GOT3 (cell line): ENCODE data around the gene WNT7A.

Experiments
- DNase-seq: peaks from one replicate; lab custom pipeline; 2025; ENCODE audit warnings: mixed read lengths; lab: John Stamatoyannopoulos, UW

WNT7A gene

GRCh38 chr3:13827699-13828098, 52.2 kb downstream of the WNT7A start:
- no peak for DNase-seq

GRCh38 chr3:13827256-13827655, 52.6 kb downstream of the WNT7A start:
- no peak for DNase-seq

DNA sequence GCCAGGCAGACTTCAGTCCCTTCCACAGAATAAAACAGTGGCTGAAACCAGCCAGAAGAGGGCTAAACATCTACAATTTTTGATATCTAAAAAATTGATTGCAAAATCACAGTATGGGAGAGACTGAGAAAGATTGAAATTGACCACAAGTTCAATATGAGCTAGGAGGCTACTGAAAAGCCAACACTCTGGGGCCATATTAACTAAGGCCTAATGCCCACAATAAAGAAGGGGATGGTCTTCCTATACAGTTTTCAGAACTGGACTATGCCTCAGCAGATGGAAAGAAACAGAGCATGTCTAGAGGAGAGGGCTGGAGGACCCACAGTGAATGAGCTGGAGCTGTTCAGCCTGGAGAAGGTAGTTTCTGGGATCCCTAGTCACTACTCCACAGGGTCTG, 53.2 kb downstream of the WNT7A start:
- no peak for DNase-seq

DNA sequence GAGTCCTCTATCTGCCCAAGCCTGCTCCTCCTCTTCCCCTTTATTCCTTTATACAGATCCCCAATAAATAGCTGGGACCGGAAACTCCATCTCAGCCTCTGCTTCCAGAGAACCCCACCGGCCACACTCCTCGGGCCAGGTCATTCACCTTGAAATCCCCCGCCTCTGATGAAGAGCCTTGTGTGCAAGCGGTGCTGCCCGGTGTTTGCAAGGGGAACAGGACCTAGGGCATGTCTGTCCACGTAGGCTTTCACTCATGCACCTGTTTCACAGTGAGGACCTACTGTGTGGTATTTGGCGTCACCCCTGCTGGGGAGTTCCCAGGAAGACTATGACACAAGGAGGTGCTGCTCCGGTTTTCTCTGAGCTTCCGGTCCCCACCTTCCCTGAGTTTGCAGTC, 54.0 kb downstream of the WNT7A start:
- no peak for DNase-seq

DNA sequence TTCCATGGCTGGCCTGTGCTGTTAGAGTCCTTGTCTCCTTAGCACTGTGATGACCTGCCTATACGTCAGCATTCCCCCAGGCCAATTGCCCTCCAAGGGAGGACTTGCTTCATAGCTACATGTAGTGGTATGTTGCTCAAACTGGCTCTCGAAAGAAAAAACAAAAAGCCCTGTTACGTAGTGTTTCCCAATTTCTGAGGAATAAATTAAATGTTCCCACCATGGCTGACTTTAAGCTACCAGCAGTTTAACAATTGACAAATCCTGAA, 54.6 kb downstream of the WNT7A start:
- DNase-seq, result no peak

- DNase-seq, result no peak
Measured at GRCh38 chr3:13824521-13825310, 55.2 kb downstream of the WNT7A start.

DNA sequence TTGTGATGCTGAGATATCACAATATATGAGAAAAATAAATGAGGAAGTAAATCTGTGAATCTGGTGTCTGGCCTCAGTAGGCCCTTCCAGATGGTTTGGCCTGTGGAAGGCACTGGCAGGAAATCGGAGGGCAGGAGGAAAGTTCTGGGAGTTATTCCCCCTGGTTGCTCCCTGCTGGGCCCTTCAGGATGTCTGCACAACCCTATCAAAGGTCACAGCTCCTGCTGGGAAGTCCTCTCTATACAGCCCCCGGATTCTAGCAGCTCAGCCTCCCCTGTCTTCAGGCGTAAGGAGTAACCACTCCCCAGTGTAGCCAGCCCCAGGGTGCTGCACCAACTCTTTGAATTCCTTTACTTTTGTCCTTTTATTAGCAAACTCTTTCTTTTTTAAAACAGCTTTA, 56.2 kb downstream of the WNT7A start:
- DNase-seq, result no peak

GRCh38 chr3:13822871-13823585, 56.8 kb downstream of the WNT7A start:
- no peak for DNase-seq

DNA sequence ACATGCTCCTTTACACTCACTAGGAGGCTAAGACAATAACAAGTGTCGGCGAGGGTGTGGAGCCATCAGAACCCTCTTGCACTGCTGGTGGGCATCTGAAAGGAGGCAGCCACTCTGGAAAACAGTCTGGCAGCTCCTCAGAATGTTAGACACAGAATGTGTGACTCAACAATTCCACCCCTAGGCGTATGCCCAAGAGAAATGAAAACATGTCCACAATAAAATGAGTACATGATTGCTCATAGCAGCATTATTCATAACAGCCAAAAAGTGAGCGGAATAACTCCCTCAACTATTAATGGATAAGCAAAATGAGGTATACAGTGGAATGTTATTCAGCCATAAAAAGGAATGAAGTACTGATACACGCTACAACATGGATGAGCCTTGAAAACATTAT, 57.8 kb downstream of the WNT7A start:
- no peak for DNase-seq

GRCh38 chr3:13821126-13821525, 58.7 kb downstream of the WNT7A start:
- DNase-seq, result no peak

DNA sequence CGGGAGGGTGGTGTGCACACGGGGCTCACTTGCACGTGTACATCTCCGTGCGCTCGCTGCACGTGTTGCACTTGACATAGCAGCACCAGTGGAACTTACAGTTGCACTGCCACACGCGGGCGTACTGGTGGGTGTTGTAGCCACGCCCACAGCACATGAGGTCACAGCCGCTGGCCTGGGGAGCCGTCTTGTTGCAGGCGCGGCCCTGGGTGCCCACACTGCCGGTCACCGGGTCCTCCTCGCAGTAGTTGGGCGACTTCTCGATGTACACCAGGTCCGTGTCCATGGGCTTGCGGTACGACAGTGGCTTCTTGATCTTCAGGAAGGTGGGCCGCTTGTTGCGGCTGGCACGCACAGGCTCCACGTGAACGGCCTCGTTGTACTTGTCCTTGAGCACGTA, 61.0 kb downstream of the WNT7A start:
- DNase-seq, result no peak

DNA sequence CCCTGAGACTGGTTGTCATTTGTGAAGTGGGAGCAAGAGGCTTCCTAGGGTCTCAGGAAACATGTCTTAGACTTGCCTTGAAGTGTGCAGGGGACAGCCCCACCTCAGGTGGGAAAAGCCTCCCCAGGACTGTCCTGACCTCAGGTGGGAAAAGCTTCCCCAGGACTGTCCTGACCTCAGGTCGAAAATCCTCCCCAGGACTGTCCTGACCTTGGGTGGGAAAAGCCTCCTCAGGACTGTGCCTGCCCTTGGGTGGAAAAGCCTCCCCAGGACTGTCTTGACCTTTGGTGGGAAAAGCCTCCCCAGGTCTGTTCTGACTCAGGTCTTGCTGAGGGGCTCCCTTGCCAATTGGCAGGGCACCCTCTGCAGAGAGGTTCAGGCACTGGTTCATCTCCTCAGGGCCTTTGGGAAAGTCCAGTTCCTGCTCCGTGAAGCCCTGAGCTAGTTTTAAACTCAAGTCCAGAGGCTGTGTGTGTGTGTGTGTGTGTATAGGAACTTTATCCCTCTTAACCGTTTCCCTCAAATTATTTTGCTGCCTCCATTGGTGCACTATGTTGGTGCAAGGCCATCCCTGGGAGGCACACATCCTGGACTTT, 64.7 kb downstream of the WNT7A start:
- no peak for DNase-seq

DNA sequence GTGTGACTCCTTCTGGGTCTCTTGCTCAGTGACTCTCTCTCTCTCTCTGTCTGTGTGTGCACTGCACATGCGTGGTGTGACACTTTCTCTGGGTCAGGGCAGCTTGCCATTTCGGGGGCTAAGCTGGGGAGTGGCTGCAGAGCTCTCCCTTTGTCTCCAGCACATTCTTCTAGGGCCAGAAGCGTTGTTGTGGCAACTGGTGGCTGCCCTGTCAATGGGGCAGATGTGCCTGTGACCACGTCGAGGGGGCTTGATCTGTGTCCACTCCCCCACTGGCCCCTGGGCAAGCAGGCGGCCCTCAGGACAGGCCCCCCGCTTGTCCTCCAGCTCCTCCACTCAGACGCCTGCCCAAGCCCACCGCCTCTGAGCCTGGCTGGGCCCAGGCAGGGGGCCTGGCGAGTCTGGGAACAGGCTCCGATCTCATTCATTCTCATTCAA, 67.8 kb downstream of the WNT7A start:
- DNase-seq, result no peak

DNA sequence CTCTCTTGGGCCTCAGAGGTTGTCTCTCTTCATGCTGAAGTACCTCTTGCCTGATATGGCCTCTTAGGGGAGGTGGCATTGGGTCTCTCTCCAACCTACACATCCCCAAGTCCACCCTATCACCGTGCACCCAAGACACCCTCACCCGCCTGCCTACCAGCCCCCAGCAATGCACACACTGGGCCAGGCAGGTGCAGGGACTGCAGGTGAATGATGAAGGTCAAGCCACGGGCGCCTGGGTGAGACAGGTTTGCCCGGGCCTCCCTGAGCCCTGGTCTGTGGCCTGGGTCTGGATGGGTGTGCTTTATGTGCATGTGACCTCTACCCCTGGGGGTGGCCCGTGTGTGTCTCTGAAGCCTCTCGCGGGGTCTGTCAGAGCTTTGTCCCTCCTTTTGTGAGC, 68.3 kb downstream of the WNT7A start:
- no peak for DNase-seq

DNA sequence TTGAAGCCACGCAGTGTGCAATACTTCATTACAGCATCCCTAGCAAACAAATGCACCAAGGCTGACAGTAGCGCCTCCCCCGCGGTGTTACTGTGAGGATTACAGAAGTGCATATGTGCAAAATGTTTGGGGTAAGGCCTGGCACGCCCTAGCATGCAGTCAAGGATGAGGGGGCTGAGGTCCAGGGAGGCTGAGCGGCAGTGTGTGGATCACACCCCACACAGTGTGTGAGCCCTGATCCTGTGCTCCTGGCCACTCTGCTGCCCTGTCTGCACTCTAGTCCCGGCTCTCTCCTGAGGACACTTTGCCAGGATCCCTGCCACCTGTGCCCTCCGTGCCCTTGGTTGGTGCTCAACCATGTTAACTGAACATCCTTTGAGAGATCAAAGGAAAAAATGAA, 71.3 kb downstream of the WNT7A start:
- no peak for DNase-seq

GRCh38 chr3:13801361-13802204, 78.3 kb downstream of the WNT7A start:
- no peak for DNase-seq

DNA sequence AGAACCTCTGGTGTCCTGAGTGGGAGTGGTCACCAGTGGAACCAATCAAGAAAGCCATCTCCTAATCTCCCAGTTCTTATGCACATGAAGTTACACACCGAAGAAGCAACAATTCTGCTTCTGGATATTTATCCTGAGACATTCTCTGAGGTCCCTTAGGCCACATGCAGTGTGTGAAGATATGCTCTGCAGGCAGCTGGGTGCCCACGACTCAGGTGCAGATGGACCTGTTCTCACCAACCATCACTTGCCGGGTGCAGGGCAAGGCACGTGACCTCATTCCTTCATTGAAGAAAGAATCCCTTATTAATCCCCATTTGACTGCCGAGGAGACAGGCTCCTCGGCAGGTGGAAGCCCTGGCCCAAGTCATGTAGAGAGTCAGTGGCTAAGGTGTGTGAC, 79.8 kb downstream of the WNT7A start:
- no peak for DNase-seq

- DNase-seq, result no peak
Measured at GRCh38 chr3:13798401-13798800, 81.5 kb downstream of the WNT7A start.

GRCh38 chr3:13796701-13797460, 83.0 kb downstream of the WNT7A start:
- no peak for DNase-seq

DNA sequence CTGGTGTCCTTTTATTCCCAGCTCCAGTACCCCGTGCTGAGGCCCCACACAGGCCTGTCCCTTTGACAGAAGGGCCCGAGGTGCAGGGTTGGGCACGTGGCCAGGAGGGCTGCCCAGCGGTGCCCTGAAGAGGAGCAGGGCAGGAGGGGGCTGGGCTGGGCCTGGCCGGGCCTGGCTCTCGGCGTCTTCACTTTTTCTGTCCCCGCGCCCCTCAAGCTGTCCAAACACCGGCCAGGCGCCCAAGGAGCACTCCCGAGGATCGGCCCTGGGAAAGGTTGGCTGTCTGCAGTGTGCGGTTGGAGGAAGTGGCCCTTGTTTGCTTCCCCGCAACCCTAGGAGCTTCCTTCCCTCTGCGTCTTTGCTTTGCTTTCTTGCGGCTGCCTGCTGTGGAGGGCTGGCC, 84.1 kb downstream of the WNT7A start:
- no peak for DNase-seq

DNA sequence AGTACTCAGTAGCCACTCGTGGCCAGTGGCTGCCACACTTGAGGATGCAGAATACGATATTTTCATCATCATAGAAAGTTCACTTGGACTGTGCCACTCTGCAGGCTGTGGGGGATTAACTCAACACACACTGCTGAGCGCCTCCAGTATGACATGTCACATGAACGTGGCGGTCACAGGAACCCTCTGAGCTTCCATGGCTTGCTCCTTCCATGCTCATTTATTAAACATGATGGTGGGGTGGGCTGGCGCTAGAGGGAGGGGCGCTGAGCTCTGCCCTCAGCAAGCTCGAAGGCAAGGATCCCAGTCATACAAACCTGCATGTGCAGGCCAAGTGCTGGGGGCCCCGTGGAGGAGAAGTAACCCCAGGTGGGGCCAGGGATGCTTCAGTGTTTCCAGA, 85.5 kb downstream of the WNT7A start:
- no peak for DNase-seq

GRCh38 chr3:13793451-13793850, 86.4 kb downstream of the WNT7A start:
- no peak for DNase-seq
